OCI-LY7 (cell line): ENCODE data around the gene UQCRHL.
"Not testable (repeated sequence)": the region's sequence is repeated elsewhere in the genome, so short reads cannot be mapped to it uniquely, and the experiment has no call there.

Source experiments
- CTCF ChIP-seq: fragments of 200-600 bp; sonication (generic); conservative IDR thresholded peaks from 2 replicates; pipeline ENCODE4 v1.5.1; 2014; ENCODE audit warnings: mild to moderate bottlenecking, antibody characterized with exemption, low read length, moderate library complexity, mixed read lengths
- EZH2phosphoT487 ChIP-seq: fragments of 200-600 bp; sonication (generic); IDR thresholded peaks from 2 replicates; pipeline ENCODE4 v1.6.1; 2018; ENCODE audit warnings: low read depth, borderline replicate concordance, mild to moderate bottlenecking, mixed run types, antibody characterized with exemption, low read length, moderate library complexity, mixed read lengths

- not testable (repeated sequence) for TF ChIP-seq CTCF, EZH2phosphoT487
Measured at GRCh38 chr1:15846056-15846455, 38.6 kb upstream of the UQCRHL start.
